HG02885 (cell line): ENCODE measurements around the gene CYP11A1.

ENCODE experiments used
- ATAC-seq: cut with Tn5 transposase; IDR thresholded peaks from one replicate; pipeline ENCODE4 v1.9.1; 2021; ENCODE audit warnings: mild to moderate bottlenecking; ENCODE audit not compliant: unreplicated experiment, poor library complexity

CYP11A1 gene

GRCh38 chr15:74352393-74352910 lies 15.0 kb downstream of the CYP11A1 start:
- no peak for ATAC-seq

- ATAC-seq = no peak
Observed at GRCh38 chr15:74351670-74352069, 15.8 kb downstream of the CYP11A1 start.

- no peak for ATAC-seq
Observed at GRCh38 chr15:74350295-74351275, 16.9 kb downstream of the CYP11A1 start.

GRCh38 chr15:74349241-74349778 lies 18.1 kb downstream of the CYP11A1 start:
- ATAC-seq = no peak

- ATAC-seq = no peak
Observed at GRCh38 chr15:74347757-74348250, 19.6 kb downstream of the CYP11A1 start.

- ATAC-seq = no peak
Observed at GRCh38 chr15:74345051-74345450, 22.4 kb downstream of the CYP11A1 start.

GRCh38 chr15:74343797-74344127 lies 23.7 kb downstream of the CYP11A1 start:
- ATAC-seq = no peak

- ATAC-seq = no peak
Observed at GRCh38 chr15:74343127-74343796, 24.2 kb downstream of the CYP11A1 start.

- ATAC-seq = no peak
Observed at GRCh38 chr15:74340150-74340549, 27.3 kb downstream of the CYP11A1 start.

GRCh38 chr15:74339371-74339770 lies 28.1 kb downstream of the CYP11A1 start:
- ATAC-seq = no peak

GRCh38 chr15:74338676-74339075 lies 28.8 kb downstream of the CYP11A1 start:
- no peak for ATAC-seq

GRCh38 chr15:74337607-74338211 lies 29.7 kb downstream of the CYP11A1 start:
- ATAC-seq = no peak

- ATAC-seq = no peak
Observed at GRCh38 chr15:74337146-74337545, 30.3 kb downstream of the CYP11A1 start.

GRCh38 chr15:74336061-74337005 lies 31.1 kb downstream of the CYP11A1 start:
- ATAC-seq = no peak

GRCh38 chr15:74335396-74335795 lies 32.0 kb downstream of the CYP11A1 start:
- no peak for ATAC-seq

- ATAC-seq = no peak
Observed at GRCh38 chr15:74334127-74334526, 33.3 kb downstream of the CYP11A1 start.

GRCh38 chr15:74333662-74334061 lies 33.8 kb downstream of the CYP11A1 start:
- no peak for ATAC-seq

GRCh38 chr15:74333093-74333492 lies 34.4 kb downstream of the CYP11A1 start:
- no peak for ATAC-seq

- no peak for ATAC-seq
Observed at GRCh38 chr15:74332611-74333010, 34.8 kb downstream of the CYP11A1 start.
